A204.1 (cell line): Measurements from ENCODE around the gene GALNT1.

Experiments used
- FAIRE-seq: peaks from 2 replicates; lab custom pipeline; 2012; peaks lifted over from hg19 to GRCh38; lab: Jason Lieb, UNC

Gene GALNT1

DNA sequence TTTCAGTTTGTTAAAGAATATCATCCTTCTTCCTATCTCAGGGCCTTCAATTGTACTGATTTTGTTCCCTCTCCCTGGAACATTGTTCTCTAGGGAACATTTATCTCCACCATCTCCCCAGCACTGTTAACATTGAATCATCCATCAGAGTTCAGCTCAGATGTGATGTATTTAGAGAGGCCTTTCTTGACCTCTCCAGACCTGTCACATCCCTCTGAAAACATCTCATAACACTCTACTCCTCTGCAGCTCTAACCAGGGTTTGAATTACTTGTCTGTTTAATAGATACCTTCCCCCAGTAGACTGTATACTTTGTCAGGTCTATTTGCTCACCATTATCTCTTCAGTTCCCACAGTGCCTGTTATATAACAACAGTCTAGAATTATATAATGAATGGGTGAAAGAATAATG is 98.6 kb downstream of the GALNT1 start:
- FAIRE-seq: no peak

DNA sequence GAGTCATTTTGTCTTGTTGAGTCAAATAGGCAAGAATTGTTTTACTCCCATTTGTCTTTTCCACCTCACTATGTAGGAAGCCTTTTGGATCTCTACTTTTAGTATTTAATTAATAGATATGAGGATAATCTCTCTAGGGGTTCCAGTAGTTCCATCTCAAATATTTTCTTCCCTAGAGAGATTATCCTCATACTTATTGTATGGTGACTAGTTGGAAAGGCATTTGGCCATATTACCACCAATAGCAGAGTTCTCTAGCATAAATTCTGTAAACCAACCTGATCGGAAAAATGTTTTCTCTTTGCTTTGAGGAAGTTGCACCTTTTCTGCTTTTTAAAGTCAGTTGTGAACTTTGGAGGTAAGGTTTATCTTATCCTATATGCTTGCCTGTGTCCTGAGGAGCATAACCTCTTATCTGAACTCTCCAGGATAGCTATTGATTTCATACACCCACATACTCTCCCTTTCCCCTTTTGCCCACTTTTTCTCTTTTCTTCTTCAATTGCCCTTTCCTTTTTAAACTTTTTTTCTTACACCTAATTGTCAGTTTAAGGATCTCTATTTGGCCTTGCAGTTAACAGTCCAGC is 100.8 kb downstream of the GALNT1 start:
- FAIRE-seq: no peak

DNA sequence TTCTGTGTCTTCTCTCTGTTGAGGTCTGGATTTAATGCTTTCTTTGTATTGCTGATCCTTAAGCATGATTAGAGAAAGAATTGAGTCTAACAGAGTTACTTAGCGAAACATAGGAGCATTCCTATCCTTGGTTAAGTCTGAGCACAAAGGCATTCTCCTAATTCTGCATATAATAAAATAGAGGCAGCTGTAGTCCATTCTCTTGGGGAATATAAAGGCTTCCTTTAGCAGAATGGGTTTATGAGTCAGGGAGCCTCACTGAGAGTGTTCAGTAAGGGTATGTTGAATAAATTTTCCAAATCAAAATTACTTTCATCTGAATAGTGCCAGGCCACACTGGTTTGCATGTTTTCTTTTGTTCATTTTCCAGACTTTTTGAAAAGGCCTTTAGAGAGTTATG is 101.5 kb downstream of the GALNT1 start:
- no peak for FAIRE-seq

DNA sequence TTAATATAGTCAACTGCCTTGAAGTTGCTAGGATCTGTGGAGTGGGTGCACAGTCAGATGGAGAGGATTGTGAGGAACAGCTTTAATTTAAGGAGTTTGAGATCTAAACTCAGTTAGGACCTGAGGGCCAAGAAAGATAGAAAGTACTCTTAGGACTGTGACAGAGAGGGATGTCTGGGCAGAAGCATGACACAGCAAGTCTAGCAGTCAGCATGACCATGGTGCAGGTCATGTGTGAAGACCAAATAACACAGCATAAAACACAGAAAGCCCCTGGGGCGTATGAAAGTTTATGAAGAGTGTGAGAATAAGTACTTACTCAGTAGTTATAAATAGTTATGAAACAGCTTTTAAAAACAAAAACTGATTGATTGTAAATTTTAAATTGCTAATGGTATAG is 107.2 kb downstream of the GALNT1 start:
- FAIRE-seq: no peak

DNA sequence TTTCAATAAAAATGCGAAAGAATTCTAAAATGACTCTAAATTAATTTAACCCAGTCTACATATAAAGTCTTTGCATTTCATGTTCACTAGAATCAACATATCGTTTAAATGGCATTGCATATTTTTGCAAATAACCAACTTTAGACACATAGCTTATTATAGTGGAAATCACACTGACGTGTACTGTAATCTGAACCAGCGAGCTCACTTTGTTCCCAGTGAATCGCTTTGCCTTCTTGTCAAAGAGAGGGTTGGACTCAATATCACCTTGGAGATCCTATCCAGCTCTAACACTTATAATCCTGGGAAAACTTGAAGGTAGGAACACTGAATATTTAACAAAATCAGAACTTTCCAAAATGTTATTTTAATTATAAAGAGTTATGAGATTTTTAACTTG is 108.2 kb downstream of the GALNT1 start:
- no peak for FAIRE-seq

DNA sequence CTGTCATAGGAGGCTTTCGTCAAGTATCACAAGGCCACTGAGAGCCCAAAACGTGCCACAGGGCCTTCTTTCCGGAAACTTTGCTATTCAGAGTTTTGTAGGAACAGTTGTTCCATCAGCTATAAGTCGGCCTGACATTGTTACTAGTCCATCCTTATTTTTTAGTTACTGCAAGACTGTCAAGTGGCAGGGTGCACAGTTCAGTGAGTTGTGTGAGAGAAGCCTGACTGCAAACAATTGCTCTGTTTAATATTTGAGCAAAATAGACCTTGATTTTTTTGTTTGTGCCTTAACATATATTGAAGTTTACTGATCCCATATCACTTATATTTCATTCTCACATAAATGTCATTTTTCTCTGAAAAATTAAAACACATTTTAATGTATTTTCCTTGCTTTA is 110.1 kb downstream of the GALNT1 start:
- no peak for FAIRE-seq

DNA sequence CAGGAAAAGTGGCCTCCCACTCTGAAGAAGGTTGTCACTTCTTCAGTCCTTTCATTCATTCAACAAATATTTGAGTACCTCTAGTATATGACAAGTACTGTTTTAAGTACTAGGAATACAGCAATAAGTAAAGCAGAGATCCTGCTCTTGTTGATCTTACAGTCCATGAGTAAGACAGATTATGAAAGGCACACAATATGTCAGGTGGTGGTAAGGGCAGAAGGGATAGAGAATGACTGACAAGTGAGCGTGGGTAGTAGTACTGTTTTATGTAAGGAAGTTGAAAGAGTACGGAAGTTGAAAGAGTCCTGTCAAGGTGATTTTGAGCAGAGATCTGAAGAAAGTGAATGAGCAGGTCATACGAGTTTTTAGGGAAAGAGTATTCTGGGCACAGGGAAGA is 111.3 kb downstream of the GALNT1 start:
- no peak for FAIRE-seq

DNA sequence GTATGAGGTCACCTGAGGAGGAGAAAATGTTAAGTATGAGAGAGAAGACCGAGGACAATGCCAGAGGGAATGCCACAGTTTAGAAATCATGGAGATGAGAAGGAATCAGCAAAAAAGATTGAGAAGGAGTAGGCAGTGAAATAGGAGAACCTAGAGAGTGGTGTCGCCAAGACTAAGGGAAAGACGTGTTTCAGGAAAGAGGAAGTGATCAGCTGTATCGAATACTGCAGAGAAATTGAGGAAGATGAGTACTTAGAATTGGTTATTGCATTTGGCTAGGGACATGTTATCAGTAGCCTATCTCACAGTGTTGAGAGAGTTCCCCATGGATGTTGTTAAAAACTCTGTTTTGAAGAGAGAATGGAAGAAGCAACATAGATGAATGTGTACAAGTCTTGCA is 112.3 kb downstream of the GALNT1 start:
- no peak for FAIRE-seq

DNA sequence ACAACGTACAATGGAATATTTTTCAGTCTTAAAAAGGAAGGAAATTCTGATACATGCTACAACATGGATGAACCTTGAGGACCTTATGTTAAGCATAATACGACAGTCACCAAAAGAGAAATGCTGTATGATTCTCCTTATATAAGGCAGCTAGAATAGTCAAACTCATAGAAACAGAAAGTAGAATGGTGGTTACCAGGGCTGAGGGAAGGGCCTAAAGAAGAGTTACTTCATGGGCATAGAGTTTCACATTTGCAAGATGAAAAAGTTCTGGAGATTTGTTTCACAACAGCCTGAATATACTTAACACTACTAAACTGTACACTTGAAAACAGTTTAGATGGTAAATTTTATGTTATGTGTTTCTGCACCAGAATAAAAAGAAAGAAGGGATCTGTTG is 113.3 kb downstream of the GALNT1 start:
- no peak for FAIRE-seq

DNA sequence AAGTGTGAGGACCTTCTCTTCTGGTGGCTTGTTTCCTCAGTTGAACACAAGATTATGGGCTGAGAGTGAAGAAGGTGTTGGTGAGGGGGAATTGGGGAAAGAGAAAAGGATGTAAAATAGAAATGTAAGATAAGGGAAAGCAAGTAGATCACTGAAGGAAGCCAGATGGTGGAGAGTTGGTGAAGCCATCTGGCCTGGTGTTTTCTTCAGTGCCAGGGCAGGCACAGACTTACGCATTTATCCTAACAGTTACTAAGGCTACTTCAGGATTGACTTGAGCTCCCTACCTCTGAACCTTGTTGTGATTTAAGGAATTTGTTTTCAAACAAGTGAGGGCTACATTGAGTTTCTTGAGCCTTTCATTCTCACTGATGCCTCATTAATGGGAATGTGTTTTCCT is 113.8 kb downstream of the GALNT1 start:
- no peak for FAIRE-seq

DNA sequence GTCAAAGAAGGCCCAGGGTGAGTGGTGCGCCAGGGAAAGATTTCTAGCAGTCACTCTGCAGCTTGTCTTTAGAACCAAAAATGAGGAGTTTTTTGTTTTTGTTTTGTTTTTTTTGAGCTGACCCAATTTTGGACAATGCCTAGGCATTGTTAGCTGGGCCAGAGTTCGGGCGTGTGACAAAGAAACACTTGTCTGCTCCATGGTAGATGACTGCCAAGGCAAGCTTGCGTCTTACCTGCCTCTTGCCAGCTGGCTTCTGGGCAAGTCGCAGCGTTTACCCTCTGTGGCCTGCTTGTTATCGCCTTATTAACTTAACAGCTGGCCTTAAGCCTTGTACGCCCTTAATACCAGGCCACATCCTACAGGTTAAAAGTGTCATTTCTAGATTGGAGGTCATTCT is 114.3 kb downstream of the GALNT1 start:
- FAIRE-seq: no peak

DNA sequence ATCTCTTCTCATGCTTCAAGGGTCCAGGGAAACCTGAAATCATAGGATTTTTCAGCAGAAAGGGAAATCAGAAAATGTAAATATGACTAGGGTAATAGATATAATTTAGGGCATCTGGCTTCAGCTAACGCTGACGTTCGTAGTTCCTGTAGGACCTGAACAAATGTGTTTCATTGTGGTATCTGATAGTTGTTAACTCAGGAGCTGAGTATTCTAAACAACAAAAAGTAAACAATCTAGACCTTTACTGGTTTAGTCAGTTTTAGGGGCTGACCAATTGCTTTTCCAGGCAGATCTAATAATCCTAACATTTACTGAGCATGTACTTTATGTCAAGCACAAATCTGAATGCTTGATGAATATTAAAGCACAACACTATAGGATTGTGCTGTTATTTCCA is 114.8 kb downstream of the GALNT1 start:
- no peak for FAIRE-seq

DNA sequence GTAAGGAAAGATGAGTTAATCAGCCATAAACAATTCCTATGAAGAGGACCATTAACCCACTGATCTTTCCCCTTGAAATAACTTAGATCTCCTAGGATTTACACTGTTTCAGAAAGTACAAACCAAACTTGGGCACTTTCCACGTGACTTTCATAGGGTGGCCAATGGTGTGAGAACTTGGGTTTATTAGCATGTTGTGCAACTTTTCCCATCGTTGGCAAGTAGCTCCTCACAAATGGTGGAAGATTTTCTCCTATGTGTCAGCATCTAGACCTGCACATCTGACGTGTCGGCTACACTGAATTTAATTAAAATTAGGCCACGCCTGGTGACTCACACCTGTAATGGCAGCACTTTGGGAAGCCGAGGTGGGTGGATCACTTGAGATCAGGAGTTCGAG is 116.3 kb downstream of the GALNT1 start:
- no peak for FAIRE-seq

DNA sequence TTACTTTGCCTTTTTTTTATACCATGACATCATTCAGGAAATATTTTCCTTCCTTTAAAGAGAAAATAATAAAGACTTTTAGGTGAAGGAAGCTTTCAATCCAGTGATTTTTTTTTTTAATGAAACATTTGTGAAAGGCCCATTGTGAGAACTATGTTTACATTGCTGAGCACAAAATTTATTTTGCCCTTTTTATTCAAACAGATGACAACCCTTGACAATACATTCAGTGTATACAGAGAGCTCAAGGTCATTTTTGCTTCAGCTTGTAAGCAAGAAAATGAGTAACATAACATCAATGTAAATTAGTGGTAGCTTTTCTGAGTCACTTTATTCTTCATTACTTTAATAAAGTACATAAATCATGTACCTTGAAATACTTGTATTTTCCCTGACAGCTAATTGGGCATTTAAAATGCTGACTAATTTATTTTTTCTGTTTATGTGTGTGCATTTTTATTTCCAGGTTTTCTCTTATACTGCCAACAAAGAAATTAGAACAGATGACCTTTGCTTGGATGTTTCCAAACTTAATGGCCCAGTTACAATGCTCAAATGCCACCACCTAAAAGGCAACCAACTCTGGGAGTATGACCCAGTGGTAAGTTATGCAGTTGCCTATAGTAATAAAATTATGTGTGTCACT is 121.6 kb downstream of the GALNT1 start:
- no peak for FAIRE-seq

DNA sequence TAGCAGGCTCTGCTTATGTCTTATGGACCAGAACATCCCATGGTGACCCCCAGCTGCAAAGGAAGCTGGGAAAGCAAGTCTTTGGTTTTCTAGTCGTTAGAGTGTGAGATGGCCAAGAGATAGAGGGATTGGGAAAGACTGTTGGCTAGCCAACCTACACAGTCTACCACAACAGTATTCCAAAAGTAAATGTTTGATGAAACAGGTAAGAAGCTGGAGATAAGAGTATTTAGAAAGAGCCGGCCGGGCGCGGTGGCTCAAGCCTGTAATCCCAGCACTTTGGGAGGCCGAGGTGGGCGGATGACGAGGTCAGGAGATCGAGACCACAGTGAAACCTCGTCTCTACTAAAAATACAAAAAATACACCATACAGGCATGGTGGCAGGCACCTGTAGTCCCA is 124.4 kb downstream of the GALNT1 start:
- no peak for FAIRE-seq

DNA sequence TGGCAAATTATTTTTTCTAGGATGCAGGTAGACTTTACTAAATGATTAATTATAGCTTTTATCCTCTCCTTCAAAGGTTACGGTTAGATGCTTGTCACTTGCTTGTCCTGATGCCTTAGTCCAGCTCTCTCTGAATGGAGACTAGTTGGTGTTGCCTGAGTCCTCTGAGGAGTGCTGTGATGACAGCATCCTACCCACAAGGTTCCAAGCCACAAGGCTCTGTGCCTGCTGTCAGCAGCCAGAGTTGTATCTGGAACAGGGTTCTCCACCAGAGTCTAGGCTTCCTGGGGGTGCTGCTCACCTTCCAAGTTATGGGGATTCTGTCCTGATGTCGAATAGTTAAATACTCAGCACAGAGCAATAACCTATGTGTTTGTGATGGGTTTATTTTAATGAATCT is 125.7 kb downstream of the GALNT1 start:
- FAIRE-seq: no peak

DNA sequence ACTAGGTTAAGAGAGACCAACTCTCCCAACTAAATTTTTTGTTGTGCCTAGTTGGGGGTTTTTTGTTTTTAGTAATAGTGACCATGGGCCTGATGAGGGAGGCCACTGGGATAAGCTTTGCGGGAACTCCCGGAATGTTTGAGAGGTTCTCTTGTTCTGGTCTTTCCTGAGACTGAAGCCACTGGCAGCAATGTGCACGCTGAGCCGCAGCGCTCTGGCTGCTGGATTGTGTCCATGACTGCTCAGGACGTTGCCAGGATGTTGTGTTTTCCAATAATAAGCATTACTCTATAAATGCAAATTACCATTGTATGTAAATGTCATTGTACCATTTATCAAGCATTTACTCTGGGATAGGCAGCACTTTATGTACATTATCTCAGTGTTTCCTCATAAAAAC is 126.1 kb downstream of the GALNT1 start:
- no peak for FAIRE-seq

DNA sequence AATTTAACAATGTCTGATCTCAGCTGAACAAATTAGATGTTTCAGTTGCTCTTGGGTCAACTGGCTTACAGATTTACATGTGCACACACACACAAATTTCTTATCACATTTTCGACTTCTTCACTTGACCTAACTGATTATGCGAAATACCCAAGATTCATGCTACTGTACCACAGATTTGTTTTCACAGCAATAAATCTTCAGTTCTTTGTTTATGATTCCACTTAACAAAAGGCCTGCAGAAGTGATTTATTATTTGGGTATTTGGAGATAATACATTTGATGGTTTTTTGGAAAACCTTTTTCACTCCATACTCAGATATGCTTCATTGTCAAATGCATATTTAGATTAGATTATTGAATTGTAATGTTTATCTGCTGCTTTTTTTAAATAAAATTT is 129.0 kb downstream of the GALNT1 start:
- FAIRE-seq: no peak

DNA sequence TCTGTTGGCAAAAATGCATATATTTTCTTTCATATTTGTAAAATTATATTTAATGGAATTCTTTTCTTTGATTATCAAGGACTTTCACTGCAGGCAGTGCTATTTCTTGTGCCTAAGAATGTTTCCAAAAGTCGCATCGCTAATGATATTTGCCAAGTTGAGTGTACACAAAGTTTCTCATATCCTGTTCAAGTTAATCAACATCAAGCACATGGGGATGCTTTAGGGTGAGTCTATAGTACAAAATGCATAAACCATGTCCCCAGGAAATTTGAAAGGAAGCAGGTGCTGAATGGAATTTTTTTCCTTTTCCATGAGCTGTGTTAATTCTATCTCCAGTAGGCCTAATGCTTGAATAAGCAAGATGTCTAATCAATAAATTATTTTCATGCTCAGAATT is 129.7 kb downstream of the GALNT1 start:
- no peak for FAIRE-seq

DNA sequence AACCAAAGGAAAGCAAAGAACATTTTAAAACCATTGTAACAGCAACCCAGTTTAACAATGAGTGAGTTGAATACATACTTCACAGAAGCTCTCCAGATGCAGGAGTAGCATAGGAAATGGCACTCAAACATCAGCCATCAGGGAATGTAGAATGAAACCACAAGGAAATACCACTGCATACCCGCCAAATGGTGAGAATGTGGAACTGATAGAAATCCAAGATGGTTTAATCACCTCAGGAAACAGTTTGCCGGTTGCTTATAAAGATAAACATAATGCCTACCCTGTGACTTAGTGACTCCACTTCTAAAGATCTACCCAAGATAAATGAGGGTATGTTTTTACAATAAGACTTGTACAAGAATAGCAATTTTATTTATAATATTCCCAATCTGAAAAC is 132.0 kb downstream of the GALNT1 start:
- FAIRE-seq: no peak

DNA sequence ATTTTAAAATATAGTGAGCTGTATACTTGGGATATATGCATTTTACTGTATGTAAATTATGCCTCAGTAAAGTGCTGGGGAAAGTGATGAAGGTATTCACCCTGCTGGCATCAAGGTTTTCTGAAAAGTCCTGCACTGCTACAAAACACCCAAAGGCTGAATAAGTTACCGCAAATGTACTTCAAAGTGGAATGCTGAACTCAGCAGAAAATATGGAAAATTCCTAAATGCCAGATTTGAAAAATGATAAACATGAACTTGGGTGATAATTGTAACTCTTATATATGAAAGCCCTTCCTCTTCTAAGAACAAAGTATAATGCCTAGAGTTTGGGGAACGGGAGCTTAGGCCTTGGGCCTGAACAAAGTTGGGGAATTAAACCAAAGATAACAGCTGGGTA is 133.0 kb downstream of the GALNT1 start:
- FAIRE-seq: no peak

DNA sequence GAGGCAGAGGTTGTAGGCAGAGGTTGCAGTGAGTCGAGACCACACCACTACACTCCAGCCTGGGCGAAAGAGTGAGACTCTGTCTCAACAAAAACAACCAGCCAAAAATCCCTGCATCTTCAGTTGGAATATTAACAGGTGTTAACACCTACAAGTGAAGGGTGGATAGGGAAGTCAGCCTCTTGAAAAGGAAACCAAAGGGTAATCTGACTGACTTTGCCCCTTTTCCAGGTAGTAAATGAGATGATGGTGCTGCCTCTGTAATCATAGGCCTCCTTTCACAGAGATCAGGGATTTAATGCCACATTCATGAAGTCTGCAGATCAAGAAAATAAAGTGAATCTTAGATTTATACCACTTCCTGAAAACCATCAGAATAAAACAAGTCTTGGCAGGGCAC is 133.6 kb downstream of the GALNT1 start:
- no peak for FAIRE-seq

DNA sequence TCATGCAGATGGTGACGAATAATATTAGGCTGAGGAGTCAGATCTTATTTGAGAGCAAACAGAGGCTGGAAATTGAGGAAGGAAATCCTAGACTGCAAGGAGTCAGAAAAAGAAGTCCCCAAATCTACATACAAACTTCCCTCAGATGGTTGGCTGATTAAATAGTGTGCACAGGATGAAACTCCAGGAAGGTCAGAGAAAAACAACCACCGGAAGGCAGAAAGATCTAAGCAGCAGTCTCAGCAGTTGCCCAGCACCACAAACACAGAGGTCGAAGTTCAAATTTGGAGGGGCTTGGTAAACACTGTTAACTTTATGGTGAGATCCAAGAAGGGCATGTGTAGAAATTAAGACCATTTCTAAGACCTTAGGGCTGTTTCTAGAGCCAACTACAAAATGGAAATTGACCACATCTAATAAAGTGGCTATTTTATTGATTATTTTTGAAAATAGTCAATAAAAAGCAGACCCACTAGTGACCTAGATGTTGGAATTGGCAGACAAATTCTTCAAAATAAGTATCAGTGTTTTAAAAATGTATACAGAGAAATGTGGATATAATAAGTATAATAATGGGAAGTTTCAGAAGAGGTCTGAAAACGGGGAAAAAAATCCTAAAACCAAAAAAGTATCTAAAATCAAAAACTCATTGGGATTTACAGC is 134.8 kb downstream of the GALNT1 start:
- no peak for FAIRE-seq

DNA sequence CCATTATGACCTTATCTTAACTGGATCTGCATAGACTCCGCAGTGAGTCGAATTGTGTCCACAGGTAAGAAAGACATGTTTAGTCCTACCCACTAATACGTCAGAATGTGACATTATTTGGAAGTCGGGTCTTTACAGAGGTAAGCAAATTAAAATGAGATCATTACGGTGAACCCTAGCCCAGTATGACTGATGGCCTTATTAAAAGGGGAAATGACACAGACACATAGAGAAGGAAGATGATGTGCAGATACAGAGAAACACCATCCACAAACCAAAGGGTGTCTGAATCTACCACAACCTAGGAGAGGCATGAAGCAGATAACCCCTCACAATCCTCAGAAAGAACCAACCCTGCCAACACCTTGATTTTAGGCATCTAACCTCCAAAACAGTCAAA is 135.6 kb downstream of the GALNT1 start:
- no peak for FAIRE-seq
